SK-N-SH treated with all-trans-retinoic acid at 6 μM for 48 hours (cell line): Measurements from ENCODE around the gene PROM2.

Experiments
- ATAC-seq: fragments of 200-7000 bp; cut with Tn5 transposase; 3 replicates; pipeline ENCODE4 v1.9.1; 2020; ENCODE audit warnings: mild to moderate bottlenecking, moderate library complexity
- ARNTL ChIP-seq: fragments of 450-650 bp; formaldehyde crosslinking; IDR thresholded peaks from 2 replicates; pipeline ENCODE4 v1.5.0; 2020; ENCODE audit warnings: low read depth, mild to moderate bottlenecking, moderate library complexity, borderline replicate concordance
- BACH2 ChIP-seq: fragments of 250-450 bp; sonication (Bioruptor Pico); IDR thresholded peaks from 2 replicates; pipeline ENCODE4 v1.9.0; 2021; ENCODE audit warnings: mild to moderate bottlenecking, borderline replicate concordance
- CREB5 ChIP-seq: fragments of 250-450 bp; sonication (Bioruptor Pico); IDR thresholded peaks from 2 replicates; pipeline ENCODE4 v1.5.1; 2020; ENCODE audit warnings: low read depth, mild to moderate bottlenecking, moderate library complexity
- CSDC2 ChIP-seq: fragments of 250-450 bp; sonication (Bioruptor Pico); IDR thresholded peaks from 2 replicates; pipeline ENCODE4 v1.5.0; 2020; ENCODE audit warnings: mild to moderate bottlenecking, moderate library complexity
- CSRNP3 ChIP-seq: fragments of 250-450 bp; sonication (Bioruptor Pico); IDR thresholded peaks from 2 replicates; pipeline ENCODE4 v1.5.1; 2021; ENCODE audit warnings: mild to moderate bottlenecking, moderate library complexity
- ESRRG ChIP-seq: fragments of 250-450 bp; sonication (Bioruptor Pico); IDR thresholded peaks from 2 replicates; pipeline ENCODE4 v1.6.1; 2021; ENCODE audit warnings: mild to moderate bottlenecking
- GLIS3 ChIP-seq: fragments of 250-450 bp; sonication (Bioruptor Pico); IDR thresholded peaks from 2 replicates; pipeline ENCODE4 v1.5.0; 2020; ENCODE audit warnings: mild to moderate bottlenecking, moderate library complexity
- ISL1 ChIP-seq: fragments of 250-450 bp; sonication (Bioruptor Pico); IDR thresholded peaks from 2 replicates; pipeline ENCODE4 v2.1.2; 2022; ENCODE audit warnings: mild to moderate bottlenecking, moderate library complexity
- OSR1 ChIP-seq: fragments of 250-450 bp; sonication (Bioruptor Pico); IDR thresholded peaks from 2 replicates; pipeline ENCODE4 v1.8.0; 2022; ENCODE audit warnings: moderate library complexity, mild to moderate bottlenecking, inconsistent platforms
- PATZ1 ChIP-seq: fragments of 250-450 bp; sonication (Bioruptor Pico); IDR thresholded peaks from 2 replicates; pipeline ENCODE4 v1.8.0; 2020; ENCODE audit warnings: mild to moderate bottlenecking, moderate library complexity, borderline replicate concordance
- PPARA ChIP-seq: fragments of 250-450 bp; sonication (Bioruptor Pico); IDR thresholded peaks from 2 replicates; pipeline ENCODE4 v1.5.0; 2020; ENCODE audit warnings: mild to moderate bottlenecking, borderline replicate concordance
- RARB ChIP-seq: fragments of 250-450 bp; sonication (Bioruptor Pico); IDR thresholded peaks from 2 replicates; pipeline ENCODE4 v1.8.0; 2021; ENCODE audit warnings: mild to moderate bottlenecking, moderate library complexity
- SNAI2 ChIP-seq: fragments of 250-450 bp; sonication (Bioruptor Pico); IDR thresholded peaks from 2 replicates; pipeline ENCODE4 v1.5.0; 2020; ENCODE audit warnings: mild to moderate bottlenecking, moderate library complexity
- TCF4 ChIP-seq: fragments of 250-450 bp; sonication (Bioruptor Pico); IDR thresholded peaks from 2 replicates; pipeline ENCODE4 v1.8.0; 2021; ENCODE audit warnings: mild to moderate bottlenecking, moderate library complexity, borderline replicate concordance
- TOX ChIP-seq: fragments of 250-450 bp; sonication (Bioruptor Pico); IDR thresholded peaks from 2 replicates; pipeline ENCODE4 v1.8.0; 2021; ENCODE audit warnings: mild to moderate bottlenecking, moderate library complexity, borderline replicate concordance
- ZC3H10 ChIP-seq: fragments of 250-450 bp; sonication (Bioruptor Pico); IDR thresholded peaks from 2 replicates; pipeline ENCODE4 v1.5.1; 2021; ENCODE audit warnings: mild to moderate bottlenecking, moderate library complexity
- ZFP3 ChIP-seq: fragments of 250-450 bp; sonication (Bioruptor Pico); IDR thresholded peaks from 2 replicates; pipeline ENCODE4 v1.5.0; 2020; ENCODE audit warnings: mild to moderate bottlenecking, moderate library complexity
- ZFP30 ChIP-seq: fragments of 450-650 bp; formaldehyde crosslinking; IDR thresholded peaks from 2 replicates; pipeline ENCODE4 v1.5.0; 2022; ENCODE audit warnings: mild to moderate bottlenecking, moderate library complexity
- ZNF565 ChIP-seq: fragments of 450-650 bp; formaldehyde crosslinking; conservative IDR thresholded peaks from 2 replicates; pipeline ENCODE4 v1.5.0; 2020; ENCODE audit warnings: low read depth, mild to moderate bottlenecking, moderate library complexity
- ZNF70 ChIP-seq: fragments of 450-650 bp; formaldehyde crosslinking; IDR thresholded peaks from 2 replicates; pipeline ENCODE4 v1.5.0; 2020; ENCODE audit warnings: mild to moderate bottlenecking, moderate library complexity
- ZNF8 ChIP-seq: fragments of 450-650 bp; formaldehyde crosslinking; IDR thresholded peaks from 2 replicates; pipeline ENCODE4 v1.5.0; 2020; ENCODE audit warnings: mild to moderate bottlenecking, moderate library complexity
- TF ChIP-seq, protein P1 (sequence below): fragments of 250-450 bp; sonication (Bioruptor Pico); IDR thresholded peaks from 2 replicates; pipeline ENCODE4 v1.8.0; 2021; ENCODE audit warnings: low read depth, mild to moderate bottlenecking, moderate library complexity, borderline replicate concordance
- TF ChIP-seq, protein P2 (sequence below): fragments of 250-450 bp; sonication (Bioruptor Pico); IDR thresholded peaks from 2 replicates; pipeline ENCODE4 v1.5.0; 2020; ENCODE audit warnings: mild to moderate bottlenecking, moderate library complexity

Gene PROM2

GRCh38 chr2:95327861-95328260 lies 53.6 kb downstream of the PROM2 start:
- TF ChIP-seq PATZ1 (CRISPR knock-in tag) (no peak), ESRRG (CRISPR knock-in tag) (no peak), RARB (CRISPR knock-in tag) (no peak), ZC3H10 (CRISPR knock-in tag) (no peak), TCF4 (CRISPR knock-in tag) (no peak), OSR1 (CRISPR knock-in tag) (no peak), ZFP30 (CRISPR knock-in tag) (no peak), SNAI2 (CRISPR knock-in tag) (no peak), ARNTL (CRISPR knock-in tag) (no peak), ZFP3 (no peak), ISL1 (CRISPR knock-in tag) (no peak), BACH2 (CRISPR knock-in tag) (no peak)
- no peak for ATAC-seq

GRCh38 chr2:95328358-95329125 lies 54.3 kb downstream of the PROM2 start:
- peak; percentile 56 for ATAC-seq
- TF ChIP-seq ZC3H10 (CRISPR knock-in tag) (no peak), TCF4 (CRISPR knock-in tag) (no peak), ZFP30 (CRISPR knock-in tag) (no peak), PATZ1 (CRISPR knock-in tag) (no peak), ISL1 (CRISPR knock-in tag) (no peak), GLIS3 (no peak), CSDC2 (CRISPR knock-in tag) (no peak), OSR1 (CRISPR knock-in tag) (no peak), TOX (CRISPR knock-in tag) (no peak), CREB5 (no peak)
- TF ChIP-seq, protein P1, sequence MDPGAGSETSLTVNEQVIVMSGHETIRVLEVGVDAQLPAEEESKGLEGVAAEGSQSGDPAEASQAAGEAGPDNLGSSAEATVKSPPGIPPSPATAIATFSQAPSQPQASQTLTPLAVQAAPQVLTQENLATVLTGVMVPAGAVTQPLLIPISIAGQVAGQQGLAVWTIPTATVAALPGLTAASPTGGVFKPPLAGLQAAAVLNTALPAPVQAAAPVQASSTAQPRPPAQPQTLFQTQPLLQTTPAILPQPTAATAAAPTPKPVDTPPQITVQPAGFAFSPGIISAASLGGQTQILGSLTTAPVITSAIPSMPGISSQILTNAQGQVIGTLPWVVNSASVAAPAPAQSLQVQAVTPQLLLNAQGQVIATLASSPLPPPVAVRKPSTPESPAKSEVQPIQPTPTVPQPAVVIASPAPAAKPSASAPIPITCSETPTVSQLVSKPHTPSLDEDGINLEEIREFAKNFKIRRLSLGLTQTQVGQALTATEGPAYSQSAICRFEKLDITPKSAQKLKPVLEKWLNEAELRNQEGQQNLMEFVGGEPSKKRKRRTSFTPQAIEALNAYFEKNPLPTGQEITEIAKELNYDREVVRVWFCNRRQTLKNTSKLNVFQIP (CRISPR knock-in tag), result no peak

DNA sequence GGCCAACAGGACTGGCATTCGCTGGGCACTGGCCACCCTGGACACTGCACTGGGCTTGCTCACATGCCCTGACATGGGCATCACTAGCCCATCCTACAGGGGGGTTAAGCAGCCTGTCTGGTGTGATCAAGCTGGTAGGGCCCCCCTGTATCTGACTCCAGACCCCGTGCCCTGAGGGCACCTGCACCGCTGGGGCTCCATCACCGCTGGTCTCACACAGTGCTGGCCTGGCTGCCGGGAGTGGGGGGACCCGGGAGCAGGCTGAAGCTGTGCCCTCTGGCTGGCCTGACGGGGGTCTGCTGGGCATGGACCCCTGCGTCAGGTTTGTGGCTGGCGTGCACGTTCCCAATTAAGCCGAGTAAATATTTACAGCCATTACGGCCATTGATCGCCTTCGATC lies 55.2 kb downstream of the PROM2 start:
- ATAC-seq, result no peak
- no peak for TF ChIP-seq ZNF565 (CRISPR knock-in tag)
- TF ChIP-seq ZFP3, result no peak
- TF ChIP-seq ZC3H10 (CRISPR knock-in tag), result no peak
- no peak for TF ChIP-seq ZNF70 (CRISPR knock-in tag)
- no peak for TF ChIP-seq CSDC2 (CRISPR knock-in tag)
- no peak for TF ChIP-seq TCF4 (CRISPR knock-in tag)
- TF ChIP-seq PPARA (CRISPR knock-in tag), result no peak
- no peak for TF ChIP-seq OSR1 (CRISPR knock-in tag)
- TF ChIP-seq, protein P2, sequence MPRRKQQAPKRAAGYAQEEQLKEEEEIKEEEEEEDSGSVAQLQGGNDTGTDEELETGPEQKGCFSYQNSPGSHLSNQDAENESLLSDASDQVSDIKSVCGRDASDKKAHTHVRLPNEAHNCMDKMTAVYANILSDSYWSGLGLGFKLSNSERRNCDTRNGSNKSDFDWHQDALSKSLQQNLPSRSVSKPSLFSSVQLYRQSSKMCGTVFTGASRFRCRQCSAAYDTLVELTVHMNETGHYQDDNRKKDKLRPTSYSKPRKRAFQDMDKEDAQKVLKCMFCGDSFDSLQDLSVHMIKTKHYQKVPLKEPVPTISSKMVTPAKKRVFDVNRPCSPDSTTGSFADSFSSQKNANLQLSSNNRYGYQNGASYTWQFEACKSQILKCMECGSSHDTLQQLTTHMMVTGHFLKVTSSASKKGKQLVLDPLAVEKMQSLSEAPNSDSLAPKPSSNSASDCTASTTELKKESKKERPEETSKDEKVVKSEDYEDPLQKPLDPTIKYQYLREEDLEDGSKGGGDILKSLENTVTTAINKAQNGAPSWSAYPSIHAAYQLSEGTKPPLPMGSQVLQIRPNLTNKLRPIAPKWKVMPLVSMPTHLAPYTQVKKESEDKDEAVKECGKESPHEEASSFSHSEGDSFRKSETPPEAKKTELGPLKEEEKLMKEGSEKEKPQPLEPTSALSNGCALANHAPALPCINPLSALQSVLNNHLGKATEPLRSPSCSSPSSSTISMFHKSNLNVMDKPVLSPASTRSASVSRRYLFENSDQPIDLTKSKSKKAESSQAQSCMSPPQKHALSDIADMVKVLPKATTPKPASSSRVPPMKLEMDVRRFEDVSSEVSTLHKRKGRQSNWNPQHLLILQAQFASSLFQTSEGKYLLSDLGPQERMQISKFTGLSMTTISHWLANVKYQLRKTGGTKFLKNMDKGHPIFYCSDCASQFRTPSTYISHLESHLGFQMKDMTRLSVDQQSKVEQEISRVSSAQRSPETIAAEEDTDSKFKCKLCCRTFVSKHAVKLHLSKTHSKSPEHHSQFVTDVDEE (CRISPR knock-in tag), result no peak
- no peak for TF ChIP-seq BACH2 (CRISPR knock-in tag)
- TF ChIP-seq ZFP30 (CRISPR knock-in tag), result no peak
- no peak for TF ChIP-seq CSRNP3 (CRISPR knock-in tag)
- no peak for TF ChIP-seq GLIS3
- no peak for TF ChIP-seq ESRRG (CRISPR knock-in tag)
- TF ChIP-seq ZNF8 (CRISPR knock-in tag), result no peak
- TF ChIP-seq RARB (CRISPR knock-in tag), result no peak
- no peak for TF ChIP-seq SNAI2 (CRISPR knock-in tag)
- TF ChIP-seq CREB5, result no peak
